Hindlimb muscle (tissue), 1 donor: ENCODE results near the gene ZFYVE28. TPM values are rescaled to one million over a fixed set of nuclear protein-coding genes. Genes with fewer than 3 reads are reported as not detected.

Source experiments
- DNase-seq: peaks from one replicate; pipeline ENCODE4 v3.0.0-alpha.2; 2013
- polyA plus RNA-seq: library from polyadenylated mRNA; unstranded; fragments of 120-200 nt; gene quantifications from one replicate; pipeline ENCODE4 v1.2.1, GENCODE V29; 2013; ENCODE audit not compliant: insufficient read length

Gene ZFYVE28
- polyA plus RNA-seq, 1 donor: 2.5 TPM

GRCh38 chr4:2302387-2303119, 115.9 kb downstream of the ZFYVE28 start:
- DNase-seq: no peak

- DNase-seq: no peak
Observed at GRCh38 chr4:2301806-2302205, 116.6 kb downstream of the ZFYVE28 start.

GRCh38 chr4:2301225-2301642, 117.2 kb downstream of the ZFYVE28 start:
- no peak for DNase-seq

- DNase-seq: no peak
Observed at GRCh38 chr4:2300431-2301224, 117.8 kb downstream of the ZFYVE28 start.

- no peak for DNase-seq
Observed at GRCh38 chr4:2299794-2300193, 118.7 kb downstream of the ZFYVE28 start.

GRCh38 chr4:2298532-2298991, 119.9 kb downstream of the ZFYVE28 start:
- no peak for DNase-seq

- no peak for DNase-seq
Observed at GRCh38 chr4:2297606-2298531, 120.6 kb downstream of the ZFYVE28 start.

GRCh38 chr4:2296631-2297601, 121.5 kb downstream of the ZFYVE28 start:
- no peak for DNase-seq

GRCh38 chr4:2295900-2296442, 122.5 kb downstream of the ZFYVE28 start:
- DNase-seq: no peak

- DNase-seq: no peak
Observed at GRCh38 chr4:2295500-2295899, 122.9 kb downstream of the ZFYVE28 start.

- DNase-seq: no peak
Observed at GRCh38 chr4:2292646-2293108, 125.8 kb downstream of the ZFYVE28 start.

- no peak for DNase-seq
Observed at GRCh38 chr4:2291705-2292645, 126.5 kb downstream of the ZFYVE28 start.

- no peak for DNase-seq
Observed at GRCh38 chr4:2290974-2291704, 127.3 kb downstream of the ZFYVE28 start.

- no peak for DNase-seq
Observed at GRCh38 chr4:2290488-2290887, 128.0 kb downstream of the ZFYVE28 start.

GRCh38 chr4:2289955-2290333, 128.5 kb downstream of the ZFYVE28 start:
- DNase-seq: no peak

- no peak for DNase-seq
Observed at GRCh38 chr4:2289311-2289954, 129.0 kb downstream of the ZFYVE28 start.

GRCh38 chr4:2288051-2288541, 130.3 kb downstream of the ZFYVE28 start:
- no peak for DNase-seq

- no peak for DNase-seq
Observed at GRCh38 chr4:2287594-2287915, 130.9 kb downstream of the ZFYVE28 start.
